ENCODE data around the gene RRP9.

- TF ChIP-seq CTCF (IDR thresholded peaks at IDR 0.05; ENCODE audit: low read depth, low read length), result no peak
- TF ChIP-seq MAX (IDR thresholded peaks at IDR 0.05; ENCODE audit: low read depth, low read length), result no peak
- TF ChIP-seq POLR2A (IDR thresholded peaks at IDR 0.05; ENCODE audit: extremely low read depth, insufficient read length), result no peak
- TF ChIP-seq MYC (IDR thresholded peaks at IDR 0.05; ENCODE audit: low read depth, low read length), result no peak
These were observed 11.7 kb upstream of the RRP9 start for GRCh38 chr3:51953445-51953844.
